ENCODE measurements around the gene OVCH2. TPM values are rescaled to one million over a fixed set of nuclear protein-coding genes. Genes with fewer than 3 reads are reported as not detected.
"Not testable (repeated sequence)": the region's sequence is repeated elsewhere in the genome, so short reads cannot be mapped to it uniquely, and the experiment has no call there.

The OVCH2 gene, protein sequence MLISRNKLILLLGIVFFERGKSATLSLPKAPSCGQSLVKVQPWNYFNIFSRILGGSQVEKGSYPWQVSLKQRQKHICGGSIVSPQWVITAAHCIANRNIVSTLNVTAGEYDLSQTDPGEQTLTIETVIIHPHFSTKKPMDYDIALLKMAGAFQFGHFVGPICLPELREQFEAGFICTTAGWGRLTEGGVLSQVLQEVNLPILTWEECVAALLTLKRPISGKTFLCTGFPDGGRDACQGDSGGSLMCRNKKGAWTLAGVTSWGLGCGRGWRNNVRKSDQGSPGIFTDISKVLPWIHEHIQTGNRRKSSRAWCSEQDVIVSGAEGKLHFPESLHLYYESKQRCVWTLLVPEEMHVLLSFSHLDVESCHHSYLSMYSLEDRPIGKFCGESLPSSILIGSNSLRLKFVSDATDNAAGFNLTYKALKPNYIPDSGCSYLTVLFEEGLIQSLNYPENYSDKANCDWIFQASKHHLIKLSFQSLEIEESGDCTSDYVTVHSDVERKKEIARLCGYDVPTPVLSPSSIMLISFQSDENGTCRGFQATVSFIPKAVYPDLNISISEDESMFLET
- total RNA-seq: not detected

DNA sequence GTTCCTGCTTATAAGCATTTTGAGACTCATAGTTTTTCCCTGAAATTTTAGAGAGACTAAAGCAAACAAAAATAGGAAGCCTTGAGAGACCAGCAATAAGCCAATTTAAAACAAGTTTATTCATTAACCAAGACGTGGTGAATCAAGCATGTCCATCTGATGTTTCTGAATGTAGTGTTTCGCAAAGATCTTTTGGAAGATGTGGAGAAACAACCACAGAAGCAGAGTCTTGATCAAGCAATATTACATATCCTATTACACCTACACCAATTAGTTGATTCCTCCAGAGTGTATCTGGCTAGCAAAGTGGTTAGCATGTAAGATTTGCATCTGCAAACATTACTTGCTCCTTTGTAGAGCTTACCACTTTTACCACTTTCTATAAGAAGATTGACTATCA is at the start of gene OVCH2:
Gene OVCH2 (minus strand): TSS at position 101 of the 400 bp plus-strand sequence. CDS start 83 bp downstream, at position 18.
- ATAC-seq: no peak
- intact Hi-C loops (cut with DNase I): no loop called here
- DNase-seq (ENCODE audit: low spot score): no peak

DNA sequence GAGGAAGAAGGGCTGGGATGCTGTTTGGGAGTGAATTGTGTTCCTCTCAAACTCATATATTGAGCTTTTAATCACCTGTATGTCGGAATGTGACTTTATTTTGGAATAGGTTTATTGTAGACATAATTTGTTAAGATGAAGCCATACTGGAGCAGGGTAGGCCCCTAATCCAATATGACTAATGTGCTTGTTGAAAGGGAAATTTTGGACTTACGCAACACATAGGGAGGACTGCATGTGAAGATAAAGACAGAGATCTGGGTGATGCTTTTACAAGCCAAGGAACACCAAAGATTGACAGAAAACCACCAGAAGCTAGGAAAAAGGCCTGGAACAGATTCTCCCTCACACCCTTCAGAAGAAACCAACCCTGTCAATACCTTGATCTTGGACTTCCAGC is 43.2 kb upstream of the OVCH2 start:
- ATAC-seq (no peak), DNase-seq (ENCODE audit: low spot score) (no peak)
- intact Hi-C loops (cut with DNase I): no loop called here

DNA sequence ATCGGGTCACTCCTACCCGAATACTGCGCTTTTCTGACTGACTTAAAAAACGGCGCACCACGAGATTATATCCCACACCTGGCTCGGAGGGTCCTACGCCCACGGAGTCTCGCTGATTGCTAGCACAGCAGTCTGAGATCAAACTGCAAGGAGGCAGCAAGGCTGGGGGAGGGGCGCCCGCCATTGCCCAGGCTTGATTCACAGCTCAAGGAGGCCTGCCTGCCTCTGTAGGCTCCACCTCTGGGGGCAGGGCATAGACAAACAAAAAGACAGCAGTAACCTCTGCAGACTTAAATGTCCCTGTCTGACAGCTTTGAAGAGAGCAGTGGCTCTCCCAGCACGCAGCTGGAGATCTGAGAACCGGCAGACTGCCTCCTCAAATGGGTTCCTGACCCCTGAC is 28.5 kb upstream of the OVCH2 start:
- ATAC-seq; intact Hi-C loops (cut with DNase I); DNase-seq (ENCODE audit: low spot score): not testable (repeated sequence)

DNA sequence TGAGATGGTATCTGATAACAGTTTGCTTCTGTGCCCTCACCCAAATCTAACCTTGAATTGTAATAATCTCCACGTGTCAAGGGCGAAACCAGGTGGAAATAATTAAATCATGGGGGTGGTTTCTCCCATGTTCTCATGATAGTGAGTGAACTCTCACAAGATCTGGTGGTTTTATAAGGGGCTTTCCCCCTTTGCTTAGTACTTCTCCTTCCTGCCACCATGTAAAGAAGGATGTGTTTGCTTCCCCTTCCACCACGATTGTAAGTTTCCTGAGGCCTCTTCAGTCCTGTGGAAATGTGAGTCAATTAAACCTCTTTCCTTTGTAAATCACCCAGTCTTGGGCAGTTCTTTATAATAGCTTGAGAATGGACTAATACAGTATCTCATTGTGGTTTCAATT is 8.5 kb upstream of the OVCH2 start:
- DNase-seq (ENCODE audit: low spot score) (no peak), ATAC-seq (no peak)
- intact Hi-C loops (cut with DNase I): no loop called here

DNA sequence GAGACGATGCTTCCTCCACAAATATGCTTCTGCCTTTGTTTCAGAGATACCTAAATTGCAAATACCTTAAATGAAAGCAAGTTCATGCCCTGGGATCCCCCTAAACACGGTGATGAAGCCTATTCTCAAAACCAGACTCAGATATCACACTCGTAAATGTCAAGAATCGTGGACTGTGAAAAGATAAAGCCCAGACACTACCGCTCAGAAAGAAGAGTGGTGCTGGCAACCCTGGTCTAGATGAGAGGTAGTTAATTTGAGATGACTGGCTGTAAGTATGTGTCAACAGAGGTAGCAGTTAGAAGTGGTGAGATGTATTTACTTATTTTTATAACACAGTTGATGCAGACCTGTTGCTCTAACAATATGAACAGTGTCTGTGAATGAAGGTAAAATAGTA is 2.5 kb downstream of the OVCH2 start:
- no peak for ATAC-seq
- DNase-seq (ENCODE audit: low spot score): no peak
- intact Hi-C loops (cut with DNase I): no loop called here

DNA sequence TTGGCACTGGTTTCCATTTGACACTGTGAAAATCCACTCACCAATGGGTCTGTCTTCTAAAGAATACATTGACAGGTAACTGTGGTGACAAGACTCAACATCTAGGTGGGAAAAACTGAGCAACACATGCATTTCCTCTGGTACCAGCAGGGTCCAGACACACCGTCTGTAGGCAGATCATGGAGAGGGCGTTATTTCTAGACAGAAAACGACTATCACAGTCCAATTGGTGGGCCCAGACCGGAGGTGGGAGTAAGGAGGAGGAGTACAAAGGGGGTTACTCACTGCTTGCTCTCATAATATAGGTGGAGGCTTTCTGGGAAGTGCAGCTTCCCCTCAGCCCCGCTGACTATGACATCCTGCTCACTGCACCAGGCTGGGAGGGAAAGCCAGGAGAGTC is 9.9 kb downstream of the OVCH2 start:
- DNase-seq (ENCODE audit: low spot score): no peak
- no peak for ATAC-seq
- intact Hi-C loops (cut with DNase I): no loop called here

DNA sequence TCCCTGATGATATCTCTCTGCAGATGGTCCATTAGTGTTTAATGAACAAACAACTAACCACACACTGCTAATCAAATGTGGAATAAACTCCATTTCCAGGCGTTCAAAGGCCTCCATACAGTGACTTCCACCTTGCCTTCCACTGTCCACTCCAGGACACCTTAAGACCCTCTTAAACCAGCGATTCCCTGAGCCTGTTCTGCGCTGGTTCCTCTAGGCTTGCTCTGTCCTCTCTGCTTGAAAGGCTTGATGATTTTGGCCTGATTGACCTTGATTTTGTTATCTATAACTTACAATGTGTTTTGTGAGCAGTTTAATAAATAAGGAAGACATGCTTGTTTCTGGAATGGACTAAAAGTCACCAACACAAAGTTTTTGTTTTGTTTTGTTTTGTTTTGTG is 12.0 kb downstream of the OVCH2 start:
- intact Hi-C loops (cut with DNase I): no loop called here
- DNase-seq (ENCODE audit: low spot score) (no peak), ATAC-seq (no peak)

DNA sequence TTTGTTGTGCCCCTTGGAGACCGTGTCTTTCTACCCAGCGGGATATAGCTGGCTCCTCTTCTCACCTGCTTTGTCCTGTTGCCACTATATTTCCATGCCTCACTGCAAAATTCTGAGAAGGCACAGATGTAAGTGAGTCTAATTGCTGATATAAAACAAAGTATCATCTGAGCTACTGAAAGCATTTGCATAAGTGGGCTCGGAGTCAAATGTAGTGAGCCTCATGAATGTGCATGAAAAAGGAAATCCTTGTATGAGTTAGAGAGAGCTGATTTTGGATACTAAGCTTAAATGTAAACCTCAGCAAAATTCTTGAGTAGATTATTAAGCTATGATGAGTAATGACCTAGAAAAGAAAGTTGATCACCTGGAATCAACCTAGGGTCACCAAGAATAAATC is 13.9 kb downstream of the OVCH2 start:
- DNase-seq (ENCODE audit: low spot score): no peak
- no peak for ATAC-seq
- intact Hi-C loops (cut with DNase I): no loop called here

DNA sequence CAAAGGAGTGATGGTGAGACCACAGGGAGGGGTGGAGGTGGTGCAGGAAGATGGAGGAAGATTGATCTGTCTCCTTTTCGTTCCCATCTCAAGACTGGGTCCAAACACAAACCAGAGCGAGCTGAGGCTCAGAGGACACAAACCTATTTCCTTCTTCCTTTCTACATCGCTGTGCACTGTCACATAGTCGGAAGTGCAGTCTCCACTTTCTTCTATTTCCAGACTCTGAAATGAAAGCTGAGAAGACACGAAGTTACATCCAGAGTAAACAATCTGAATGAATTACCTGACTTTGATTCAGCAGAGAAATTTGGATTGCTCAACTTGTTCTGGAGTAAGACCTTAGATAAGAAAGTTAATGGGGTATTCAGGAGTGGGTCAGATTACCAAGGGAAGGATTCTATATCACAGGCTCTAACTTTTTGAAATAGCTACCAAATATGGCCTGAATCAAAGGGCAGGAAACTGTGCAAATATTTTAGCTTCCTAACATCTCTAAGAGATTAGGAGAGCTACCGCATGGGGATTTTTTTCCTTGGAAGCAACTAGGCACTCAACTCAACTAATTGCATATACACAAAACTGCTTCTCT is 14.4 kb downstream of the OVCH2 start:
- no peak for ATAC-seq
- no peak for DNase-seq (ENCODE audit: low spot score)
- intact Hi-C loops (cut with DNase I): no loop called here

DNA sequence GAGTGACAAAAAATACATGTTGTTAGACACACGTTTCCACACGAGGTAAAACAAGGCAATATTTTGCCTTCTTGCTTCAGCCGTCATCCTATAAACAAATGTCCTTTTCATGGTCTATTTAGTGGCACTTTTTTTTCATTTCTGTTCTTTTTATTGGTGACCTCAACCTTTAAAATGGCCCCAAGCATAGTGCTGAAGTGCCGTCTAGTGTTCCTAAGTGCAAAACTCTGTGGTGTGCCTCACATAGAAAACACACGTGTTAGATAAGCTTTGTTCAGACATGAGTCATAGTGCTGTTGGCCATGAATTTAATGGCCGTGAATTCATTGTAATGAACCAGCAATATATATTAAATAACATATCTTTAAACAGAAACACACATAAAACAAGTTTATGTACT is 15.6 kb downstream of the OVCH2 start:
- no peak for ATAC-seq
- no peak for DNase-seq (ENCODE audit: low spot score)
- intact Hi-C loops (cut with DNase I): no loop called here

DNA sequence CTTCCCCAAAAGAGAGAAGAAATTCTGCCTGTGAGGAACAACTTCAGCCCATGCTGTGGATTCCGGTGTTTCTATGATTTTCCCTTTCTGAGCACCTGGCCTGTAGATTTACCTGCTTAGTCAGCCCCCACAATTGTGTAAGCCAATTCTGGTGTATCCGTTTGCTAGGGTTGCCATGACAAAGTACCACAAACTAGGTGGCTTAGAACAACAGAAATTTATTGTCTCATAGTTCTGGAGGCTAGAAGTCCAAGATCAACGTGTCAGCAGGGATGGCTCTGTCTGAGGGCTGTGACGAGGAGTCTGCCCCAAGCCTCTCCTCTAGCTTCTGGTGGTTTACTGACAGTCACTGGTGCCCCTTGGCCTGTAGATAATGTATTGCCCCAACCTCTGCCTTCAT is 17.0 kb downstream of the OVCH2 start:
- ATAC-seq: no peak
- DNase-seq (ENCODE audit: low spot score): no peak
- intact Hi-C loops (cut with DNase I): no loop called here

DNA sequence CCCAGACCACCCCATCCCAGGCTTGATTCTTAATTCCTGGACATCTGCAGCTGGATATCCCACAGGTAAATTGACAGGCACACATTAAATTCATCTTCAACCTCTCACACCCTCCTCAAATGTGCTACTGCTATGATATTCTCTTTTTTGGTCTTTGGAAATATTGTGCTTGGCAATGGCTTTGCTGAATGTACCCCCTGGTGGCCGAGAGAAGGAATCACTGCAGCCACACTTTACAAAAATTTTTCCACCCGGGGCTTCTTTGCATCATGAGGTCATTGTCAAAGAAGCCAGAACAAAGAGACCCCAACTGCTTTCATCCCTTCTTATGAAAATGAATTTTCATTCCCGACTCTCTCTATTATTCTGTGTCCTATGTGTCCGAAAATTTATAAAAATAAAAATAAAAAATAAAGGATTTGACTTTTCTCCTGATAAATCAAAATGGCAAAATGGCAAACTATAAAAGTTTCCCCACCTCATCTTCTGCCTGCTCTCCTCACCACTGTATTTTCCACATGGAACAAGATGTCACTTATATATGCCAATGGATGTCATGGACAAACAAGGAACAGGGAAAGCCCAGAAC is 17.9 kb downstream of the OVCH2 start:
- ATAC-seq (peak; percentile 74), DNase-seq (ENCODE audit: low spot score) (no peak)
- intact Hi-C loops (cut with DNase I): no loop called here

DNA sequence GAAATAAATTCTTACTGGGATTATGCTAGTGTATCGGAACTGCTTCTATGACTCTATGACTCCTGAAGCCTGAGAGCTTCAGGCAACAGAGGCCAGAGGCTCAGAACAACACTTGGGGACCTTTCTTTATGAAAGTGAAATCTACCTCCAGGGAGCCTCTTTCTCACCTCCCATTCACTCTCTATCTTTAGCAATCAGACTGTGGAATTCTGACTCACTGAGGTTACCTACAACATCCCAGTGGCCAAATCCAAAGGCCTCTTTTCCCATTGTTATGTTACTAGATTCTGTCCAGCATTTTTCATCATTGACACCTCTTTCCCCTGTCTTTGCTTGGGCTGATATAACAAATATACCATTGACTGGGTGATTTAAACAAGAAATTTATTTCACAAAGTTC is 18.9 kb downstream of the OVCH2 start:
- ATAC-seq (no peak), DNase-seq (ENCODE audit: low spot score) (no peak)
- intact Hi-C loops (cut with DNase I): no loop called here

DNA sequence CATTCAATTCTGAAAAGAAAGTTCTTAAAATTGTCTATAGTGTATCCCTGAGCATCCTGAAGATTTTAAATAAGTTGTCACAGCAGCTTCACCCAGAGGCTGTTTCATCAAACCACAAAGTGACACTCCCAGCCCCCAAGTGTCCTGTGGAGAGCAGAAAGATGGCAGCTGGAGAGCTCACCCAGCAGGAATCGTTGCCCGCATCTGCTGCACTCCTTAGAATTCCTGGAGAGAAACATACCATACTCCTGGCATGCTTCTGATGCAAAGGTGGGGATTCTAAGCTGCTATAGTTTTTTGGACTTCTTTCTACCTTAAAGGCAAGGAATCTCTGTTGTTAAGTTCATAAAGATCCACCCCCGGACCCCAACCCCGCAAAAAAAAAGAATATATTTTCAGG is 19.5 kb downstream of the OVCH2 start:
- DNase-seq (ENCODE audit: low spot score): no peak
- no peak for ATAC-seq
- intact Hi-C loops (cut with DNase I): no loop called here

DNA sequence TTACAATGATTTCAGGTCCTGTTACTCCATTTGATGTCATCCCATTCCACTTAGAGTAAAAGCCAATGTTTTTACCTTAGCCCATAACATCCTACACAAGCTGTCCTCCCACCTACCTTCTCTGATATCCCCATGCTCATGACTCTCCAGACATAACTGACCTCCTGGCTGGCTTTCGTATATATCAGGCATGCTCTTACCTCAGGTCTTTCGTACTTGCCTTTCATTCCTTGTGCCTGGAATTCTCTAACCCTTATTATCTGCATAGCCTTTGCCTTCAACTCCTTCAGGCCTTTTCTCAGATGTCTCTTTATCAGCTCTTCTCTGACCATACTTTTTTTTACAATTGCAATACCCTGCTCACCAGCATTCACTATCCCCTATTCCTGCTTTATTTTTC is 22.7 kb downstream of the OVCH2 start:
- ATAC-seq: no peak
- DNase-seq (ENCODE audit: low spot score): no peak
- intact Hi-C loops (cut with DNase I): loop anchor here (5.0 kb wide), 1 partner anchor 1244 kb away; no protein-coding TSS in a partner anchor

DNA sequence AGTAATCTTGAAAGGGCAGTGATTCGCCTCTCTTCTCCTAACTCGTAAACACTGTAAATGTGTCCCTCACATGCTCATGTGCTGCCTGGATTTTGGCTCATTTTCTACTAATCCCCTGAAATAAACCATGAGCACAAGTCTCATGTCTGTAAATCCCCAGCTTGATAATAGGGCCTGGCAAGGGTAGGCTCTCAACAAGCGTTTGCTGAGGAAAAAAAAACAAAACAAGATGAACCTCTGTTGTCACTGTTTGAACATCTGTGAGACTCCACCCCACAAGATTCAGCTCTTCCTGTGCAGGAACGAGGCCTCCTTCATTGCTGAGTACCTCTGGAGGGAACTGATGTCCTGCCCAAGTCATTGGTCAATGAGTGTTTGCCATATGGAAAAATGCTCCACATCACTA is 28.5 kb downstream of the OVCH2 start:
- no peak for ATAC-seq
- intact Hi-C loops (cut with DNase I): no loop called here
- no peak for DNase-seq (ENCODE audit: low spot score)

DNA sequence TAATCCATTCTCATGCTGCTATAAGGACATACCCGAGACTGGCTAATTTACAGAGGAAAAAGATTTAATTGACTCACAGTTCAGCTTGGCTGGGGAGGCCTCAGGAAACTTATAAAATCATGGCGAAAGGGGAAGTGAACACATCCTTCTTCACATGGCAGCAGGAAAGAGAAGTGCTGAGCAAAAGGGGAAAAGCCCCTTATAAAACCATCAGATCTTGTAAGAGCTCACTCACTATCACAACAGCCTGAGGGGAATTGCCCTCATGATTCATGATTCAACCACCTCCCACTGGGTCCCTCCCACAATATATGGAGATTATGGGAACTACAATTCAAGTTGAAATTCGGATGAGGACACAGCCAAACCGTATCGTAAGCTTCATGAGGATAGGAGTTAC is 29.2 kb downstream of the OVCH2 start:
- no peak for ATAC-seq
- no peak for DNase-seq (ENCODE audit: low spot score)
- intact Hi-C loops (cut with DNase I): no loop called here

DNA sequence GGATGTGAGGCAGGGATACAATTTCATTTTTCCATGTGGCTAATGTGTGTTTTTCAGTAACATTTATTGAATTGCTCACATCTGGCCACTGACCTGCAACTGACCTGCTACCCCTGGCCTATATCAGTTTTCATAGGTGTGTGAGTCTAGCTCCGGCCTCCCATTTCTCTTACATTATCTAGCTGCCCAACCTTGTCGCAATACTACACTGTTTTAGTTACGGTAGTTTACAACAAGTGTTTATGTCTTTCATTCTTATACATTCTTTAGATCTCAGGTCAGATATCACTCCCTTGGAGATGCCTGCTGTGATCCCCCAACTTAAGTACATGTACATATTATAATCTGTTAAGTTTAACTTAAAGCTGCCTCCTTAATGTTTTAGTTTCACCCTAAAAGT is 30.6 kb downstream of the OVCH2 start:
- ATAC-seq: no peak
- intact Hi-C loops (cut with DNase I): no loop called here

DNA sequence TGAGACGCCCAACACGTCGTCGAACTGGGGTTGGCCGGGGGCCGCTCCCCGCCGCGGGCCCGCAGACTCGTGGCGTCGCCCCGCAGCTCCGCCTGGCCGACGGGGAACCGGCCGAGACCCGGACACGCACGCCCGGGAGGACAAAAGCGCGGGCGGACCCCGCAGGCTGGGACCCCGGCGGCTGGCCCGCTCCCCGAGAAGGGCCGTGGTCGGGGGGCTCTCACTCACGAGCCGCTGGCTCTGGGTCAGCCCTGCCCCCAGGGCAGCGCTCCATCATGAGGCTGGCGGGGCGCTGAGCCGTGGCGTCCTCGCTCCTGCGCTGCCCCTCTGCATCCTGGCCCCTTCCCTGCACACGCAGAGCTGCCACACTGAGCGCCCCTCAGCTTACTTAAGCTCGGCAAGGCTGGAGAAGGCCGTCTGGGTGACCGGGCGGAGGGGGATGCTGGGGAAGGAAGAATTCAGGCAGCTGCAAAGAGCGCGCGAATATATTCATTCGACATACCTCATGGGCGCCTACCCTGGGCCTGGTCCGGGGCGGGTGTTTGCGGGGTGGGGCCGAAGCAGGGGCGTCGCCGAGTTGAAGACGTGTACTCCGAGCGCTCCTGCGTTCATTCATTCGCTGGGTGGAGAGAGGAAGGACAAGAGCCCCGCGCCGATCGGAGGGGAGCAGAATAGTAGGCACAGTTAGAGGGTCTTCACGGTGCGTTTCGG is 32.4 kb downstream of the OVCH2 start:
- DNase-seq (ENCODE audit: low spot score) (no peak), ATAC-seq (peak; percentile 70)
- intact Hi-C loops (cut with DNase I): no loop called here

More for the DNA sequence above, 30.6 kb downstream of the OVCH2 start:
- no peak for DNase-seq (ENCODE audit: low spot score)
